ENCODE results near the gene GMPR. TPM values are rescaled to one million over a fixed set of nuclear protein-coding genes. Genes with fewer than 3 reads are reported as not detected.

The GMPR gene
- total and polyA plus RNA-seq, 10 of the 15 experiments (the other 5 are each of a cell fraction or from before 2014, with no cell fraction given): 0.15 to 1.8 (median 0.49) TPM; not detected in 1

- intact Hi-C loops (cut with micrococcal nuclease; ENCODE audit: unreplicated experiment): loop anchor here (5.0 kb wide), 2 partner anchors 628 to 753 kb away; no protein-coding TSS in a partner anchor
- DNase-seq (ENCODE audit: low read depth, low spot score) (no peak), ATAC-seq (no peak), FAIRE-seq (no peak)
- ChIA-PET CTCF (interaction anchor here (1.1 to 8.3 kb wide), 13 partner anchors 8 to 629 kb away, joined by 3 to 115 read pairs (median 23); partner anchors contain the start of gene ATXN1), RAD21 (ENCODE audit: unreplicated experiment) (interaction anchor here (0.8 to 4.7 kb wide), 5 partner anchors 50 to 436 kb away, joined by 3 to 41 read pairs (median 7); no protein-coding TSS in a partner anchor), POLR2A (interaction anchor here (0.9 to 1.3 kb wide), 2 partner anchors 427 to 429 kb away, joined by 3 to 5 read pairs; partner anchors contain the start of gene ATXN1), SMC1A (ENCODE audit: uncharacterized antibody, unreplicated experiment) (interaction anchor here (0.9 to 5.1 kb wide), 13 partner anchors 11 to 436 kb away, joined by 3 to 51 read pairs (median 4); partner anchors contain the start of gene ATXN1)
- Histone ChIP-seq H3K9ac (ENCODE audit: control insufficient read depth, insufficient read depth, low read length) (no peak overlapping the region), H3K36me3 (ENCODE audit: control insufficient read depth in 2 of 2, insufficient read depth in 2 of 2, low read length in 1 of 2) (peaks cover 0 to 17% of the 10 kb centered on the region in 2 experiments), H3K4me3 (no peak overlapping the region), H3K27ac (ENCODE audit: control insufficient read depth, insufficient read depth) (no peak overlapping the region), H3K9me3 (replicated peaks; ENCODE audit: control insufficient read depth, insufficient read depth, low read length) (no peaks in the 10 kb centered on the region), H2AFZ (ENCODE audit: control insufficient read depth, low read depth, low read length) (no peak overlapping the region), H4K20me1 (ENCODE audit: control insufficient read depth, insufficient read depth) (no peaks in the 10 kb centered on the region), H3K27me3 (replicated peaks in 1 of 2; ENCODE audit: control insufficient read depth in 2 of 2, insufficient read depth in 2 of 2, low read length in 1 of 2) (no peaks in the 10 kb centered on the region), H3K4me2 (ENCODE audit: control insufficient read depth, insufficient read depth) (no peak overlapping the region), H3K4me1 (ENCODE audit: control insufficient read depth, insufficient read depth, low read length) (peaks cover 15% of the 10 kb centered on the region), H3K79me2 (ENCODE audit: control insufficient read depth, insufficient read depth, low read length) (no peaks in the 10 kb centered on the region; the same call in 1 of the 2 replicates)
- in situ Hi-C loops (cut with MboI): loop anchor here (5.0 to 10.0 kb wide), 3 partner anchors 180 to 628 kb away; no protein-coding TSS in a partner anchor
- 94% methylated on average over 3 of the region's 3 CpGs for WGBS (ENCODE audit: insufficient coverage, insufficient replicate concordance, low lambda C conversion rate, missing lambda C conversion rate)
- TF ChIP-seq RCOR1 (conservative IDR thresholded peaks at IDR 0.05; ENCODE audit: low read depth, low read length): no peak
- TF ChIP-seq FOXM1 (IDR thresholded peaks at IDR 0.05; ENCODE audit: low read depth, low read length): no peak
- TF ChIP-seq ZNF592 (IDR thresholded peaks at IDR 0.05): no peak
- TF ChIP-seq PAX5 (IDR thresholded peaks at IDR 0.05; ENCODE audit: borderline replicate concordance, low read depth, low read length): no peak
- TF ChIP-seq RFX5 (IDR thresholded peaks at IDR 0.05; ENCODE audit: low read depth, low read length): no peak
- no peak for TF ChIP-seq SMAD5 (IDR thresholded peaks at IDR 0.05; ENCODE audit: low read depth)
- no peak for TF ChIP-seq MTA2 (IDR thresholded peaks at IDR 0.05; ENCODE audit: low read depth)
- no peak for TF ChIP-seq MYC (IDR thresholded peaks at IDR 0.05; ENCODE audit: insufficient read depth, insufficient read length, insufficient replicate concordance, low read length, severe bottlenecking)
- TF ChIP-seq BCL11A (IDR thresholded peaks at IDR 0.05; ENCODE audit: low read depth, low read length): no peak
- TF ChIP-seq STAT3 (IDR thresholded peaks at IDR 0.05; ENCODE audit: low read depth, low read length): no peak
- no peak for TF ChIP-seq BHLHE40 (IDR thresholded peaks at IDR 0.05; ENCODE audit: borderline replicate concordance in 1 of 2, low read depth in 2 of 2, low read length in 1 of 2)
- no peak for TF ChIP-seq ZNF274 (IDR thresholded peaks at IDR 0.05; ENCODE audit: insufficient read depth, insufficient read length)
- TF ChIP-seq CHD2 (IDR thresholded peaks at IDR 0.05; ENCODE audit: borderline replicate concordance, low read depth, low read length): no peak
- no peak for TF ChIP-seq SUZ12 (IDR thresholded peaks at IDR 0.05; ENCODE audit: unreplicated experiment)
- no peak for TF ChIP-seq DPF2 (IDR thresholded peaks at IDR 0.05)
- BruUV-seq (replicated peaks): no TSS peak
Observed at GRCh38 chr6:16334671-16335070, 96.3 kb downstream of the GMPR start.
